GM21529 (cell line): ENCODE measurements around the gene ZNF622.
"Not testable (repeated sequence)": the region's sequence is repeated elsewhere in the genome, so short reads cannot be mapped to it uniquely, and the experiment has no call there.

ENCODE experiments used
- ATAC-seq: cut with Tn5 transposase; IDR thresholded peaks from one replicate; pipeline ENCODE4 v1.9.1; 2021; ENCODE audit not compliant: unreplicated experiment

Gene ZNF622

GRCh38 chr5:16480821-16481538 is 15.4 kb upstream of the ZNF622 start:
- ATAC-seq, result no peak

DNA sequence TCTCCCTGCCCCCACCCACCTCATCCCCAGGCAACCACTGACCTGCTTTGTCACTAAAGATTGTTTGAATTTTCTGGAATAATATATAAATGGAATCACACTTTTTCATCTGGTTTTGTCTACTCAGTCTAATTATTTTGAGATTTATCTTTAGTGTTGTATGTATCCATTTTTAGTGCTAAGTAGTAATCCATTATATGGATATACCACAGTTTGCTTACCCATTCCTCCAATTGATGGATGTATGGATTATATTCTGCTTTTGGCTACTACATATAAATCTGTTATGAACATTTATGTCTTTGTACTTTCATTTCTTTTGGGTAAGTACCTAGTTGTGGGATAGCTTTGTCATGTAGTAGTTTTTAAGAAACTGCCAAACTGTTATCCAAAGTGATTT is 14.5 kb upstream of the ZNF622 start:
- ATAC-seq, result no peak

DNA sequence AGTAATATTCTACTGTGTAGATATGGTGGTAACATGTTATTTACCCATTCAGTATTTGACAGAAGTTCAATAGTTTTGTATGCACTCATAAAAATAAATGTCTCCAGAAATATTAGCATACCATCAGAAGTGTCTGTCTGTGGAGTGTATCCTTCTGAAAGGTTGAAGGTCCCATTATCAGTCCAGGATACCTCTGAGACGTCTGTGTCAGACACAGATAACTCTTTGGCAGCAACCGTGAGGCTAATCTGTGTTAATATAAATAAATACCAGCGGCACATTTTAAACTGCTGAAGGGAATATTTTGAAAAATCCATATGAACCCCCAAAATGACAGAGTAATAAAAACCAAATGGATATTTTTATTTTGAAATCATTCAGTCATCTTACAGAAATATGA is 11.9 kb upstream of the ZNF622 start:
- no peak for ATAC-seq

DNA sequence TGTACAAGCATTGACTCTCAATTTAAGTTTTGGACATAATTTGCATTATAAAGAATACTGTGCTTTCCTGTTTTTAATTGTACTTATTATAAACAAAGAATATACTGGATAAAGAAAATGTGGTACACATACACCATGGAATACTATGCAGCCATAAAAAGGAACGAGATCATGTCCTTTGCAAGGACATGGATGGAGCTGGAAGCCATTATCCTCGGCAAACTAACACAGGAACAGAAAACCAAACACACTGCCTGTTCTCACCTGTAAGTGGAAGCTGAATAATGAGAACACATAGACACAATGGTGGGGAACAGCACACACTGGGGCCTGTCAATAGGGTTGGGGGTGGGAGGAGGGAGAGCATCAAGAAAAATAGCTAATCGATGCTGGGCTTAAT is 10.8 kb upstream of the ZNF622 start:
- not testable (repeated sequence) for ATAC-seq

- no peak for ATAC-seq
Observed at GRCh38 chr5:16471387-16471786, 5.8 kb upstream of the ZNF622 start.

- peak; percentile 75 for ATAC-seq
Observed at GRCh38 chr5:16467363-16468219, 2.0 kb upstream of the ZNF622 start.

DNA sequence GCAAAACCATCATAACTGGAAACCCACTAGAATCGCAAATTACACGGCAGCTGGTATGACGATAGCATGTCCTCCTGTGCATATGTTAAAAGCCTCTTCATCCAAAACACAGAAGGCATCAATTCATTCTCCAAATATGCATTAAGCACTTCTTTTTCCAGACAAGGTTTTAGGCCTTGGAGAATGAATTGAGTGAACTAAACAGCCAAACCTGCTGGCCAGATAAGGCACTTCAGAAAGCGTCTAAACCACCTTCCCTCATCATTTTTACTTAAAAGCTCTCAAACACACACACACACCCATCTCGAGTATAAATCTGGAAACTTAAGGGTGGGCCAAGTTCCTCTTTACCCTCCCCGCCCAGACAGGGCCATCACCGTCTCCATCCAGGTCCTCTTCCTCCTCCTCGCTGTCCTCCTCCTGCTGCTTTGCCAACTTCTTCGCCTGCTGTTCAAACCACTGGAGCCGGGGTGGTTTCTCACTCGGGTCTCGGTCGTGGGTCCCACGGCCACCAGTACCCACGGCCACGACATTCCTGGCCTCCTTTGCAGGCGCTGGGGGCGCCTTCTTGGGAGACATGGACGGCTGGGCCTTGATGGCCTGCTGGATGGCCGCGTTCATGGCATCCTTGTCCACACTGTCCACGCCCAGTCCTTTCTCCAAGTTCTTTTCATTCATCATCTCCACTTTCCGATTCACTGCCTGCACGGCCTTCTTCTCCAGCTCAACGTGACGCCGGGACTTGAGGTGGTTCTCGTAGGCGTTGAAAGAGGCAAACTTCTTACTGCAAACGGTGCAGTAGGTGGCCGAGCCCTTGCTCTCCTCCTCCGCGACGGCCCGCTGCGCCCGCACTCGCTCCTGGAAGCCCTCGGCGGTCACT is 696 bp downstream of the ZNF622 start:
- ATAC-seq, result no peak

DNA sequence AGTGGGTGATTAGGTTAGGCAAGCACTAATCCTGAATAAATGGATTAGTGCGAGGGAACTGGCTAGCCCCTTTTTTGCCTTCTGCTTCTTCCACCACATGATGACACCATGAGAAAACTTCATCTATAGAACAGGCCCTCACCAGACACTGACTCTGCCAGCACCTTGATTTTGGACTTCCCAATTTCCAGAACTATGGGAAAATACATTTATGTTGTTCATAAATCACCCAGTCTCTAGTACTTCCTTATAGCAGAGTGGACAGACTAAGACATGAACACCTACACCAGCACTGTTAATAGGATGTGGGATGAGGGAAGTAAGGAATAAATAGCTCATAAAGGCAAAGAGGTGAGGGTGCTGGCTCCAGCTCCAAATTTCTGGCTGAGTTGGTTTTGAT is 1.4 kb downstream of the ZNF622 start:
- no peak for ATAC-seq

DNA sequence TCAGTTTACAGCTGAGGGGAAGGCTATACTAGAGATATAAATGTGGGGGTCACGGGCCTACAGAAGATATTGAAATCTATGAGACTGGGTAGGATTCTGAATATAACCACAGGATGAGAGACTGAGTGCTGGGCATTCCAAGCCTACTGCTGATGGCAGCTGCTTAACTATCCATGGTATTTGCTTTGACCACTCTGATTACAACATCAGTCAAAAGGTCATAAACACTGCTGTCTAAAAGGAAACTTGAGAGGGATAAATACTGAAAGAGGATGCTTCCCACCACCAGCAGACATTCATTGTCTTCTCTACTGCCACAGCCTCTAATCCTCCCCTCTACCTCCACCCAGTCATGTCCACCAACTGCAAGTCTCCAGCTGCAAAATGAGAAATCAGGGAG is 3.8 kb downstream of the ZNF622 start:
- ATAC-seq, result no peak

- ATAC-seq, result no peak
Observed at GRCh38 chr5:16461026-16461425, 4.6 kb downstream of the ZNF622 start.

- ATAC-seq, result no peak
Observed at GRCh38 chr5:16459451-16459850, 6.1 kb downstream of the ZNF622 start.

- ATAC-seq, result no peak
Observed at GRCh38 chr5:16457853-16458252, 7.7 kb downstream of the ZNF622 start.

DNA sequence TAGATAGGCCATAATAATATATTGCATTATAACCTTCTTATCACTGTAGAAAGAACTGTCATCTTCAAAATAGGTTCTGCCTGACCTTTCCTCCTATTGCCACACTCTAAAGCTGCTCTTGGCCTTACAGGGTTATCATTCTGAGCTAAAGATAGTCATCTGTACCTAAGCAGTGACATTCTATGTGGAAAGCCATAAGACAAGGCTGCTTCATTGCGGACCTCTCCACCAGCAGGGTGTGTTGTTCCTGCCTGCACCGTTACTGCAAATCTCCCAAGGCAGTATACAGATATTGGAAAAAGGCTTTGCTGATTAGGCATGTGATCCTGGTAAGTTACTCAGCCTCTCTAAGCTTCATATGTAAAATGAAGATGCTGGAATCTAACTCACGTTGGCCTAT is 8.1 kb downstream of the ZNF622 start:
- ATAC-seq, result no peak

DNA sequence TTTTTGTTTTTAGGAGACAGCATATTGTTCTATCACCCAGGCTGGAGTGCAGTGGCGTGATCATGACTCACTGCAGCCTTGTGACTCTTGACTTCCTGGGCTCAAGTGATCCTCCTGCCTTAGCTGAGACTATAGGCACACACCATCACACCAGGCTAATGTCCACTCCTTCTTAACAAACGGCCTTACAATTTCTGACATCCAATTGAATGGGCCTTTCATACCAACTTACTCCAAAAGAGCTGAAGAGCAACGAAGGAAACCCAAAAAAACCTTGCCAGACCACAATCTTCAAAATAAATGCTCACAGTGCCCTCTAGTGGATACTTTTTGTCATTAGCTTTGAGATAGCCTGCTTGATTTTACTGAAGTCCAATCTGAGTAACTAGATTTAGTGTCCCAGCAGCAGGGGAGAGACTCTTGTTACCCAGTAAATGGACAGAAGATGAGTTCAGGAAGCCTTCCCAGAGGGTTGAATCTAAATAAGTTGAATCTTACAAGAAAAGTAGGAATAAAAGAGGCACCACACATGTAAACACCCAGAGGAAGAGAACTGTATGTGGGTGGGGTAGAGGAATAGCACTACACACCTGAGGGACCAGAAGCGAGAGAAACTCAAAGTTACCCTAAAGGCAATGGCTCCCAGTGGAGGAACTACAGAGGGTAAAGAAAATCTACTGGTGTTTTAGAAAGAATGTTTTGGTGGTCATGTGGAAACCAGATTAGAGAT is 9.3 kb downstream of the ZNF622 start:
- ATAC-seq, result peak; percentile 65

DNA sequence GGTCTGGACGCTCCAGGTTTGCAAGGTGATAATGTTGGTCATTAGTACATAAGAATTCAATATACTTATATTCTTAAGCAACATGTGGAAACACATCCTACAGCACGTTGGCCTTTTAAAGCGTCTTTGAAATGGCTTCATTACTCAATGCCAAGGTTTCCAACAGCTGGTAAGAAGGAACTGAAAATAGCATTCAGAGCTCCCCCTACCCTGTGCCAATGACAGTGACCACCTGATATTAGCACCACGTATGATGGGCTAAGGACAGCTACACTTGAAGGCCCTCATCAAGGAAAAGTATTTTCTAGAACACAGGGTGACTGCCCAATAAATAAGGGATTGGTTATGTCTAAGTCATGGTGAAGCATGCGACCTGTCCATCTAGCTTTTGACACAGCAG is 9.9 kb downstream of the ZNF622 start:
- no peak for ATAC-seq

GRCh38 chr5:16454686-16455085 is 10.9 kb downstream of the ZNF622 start:
- no peak for ATAC-seq

GRCh38 chr5:16453609-16454008 is 12.0 kb downstream of the ZNF622 start:
- no peak for ATAC-seq

DNA sequence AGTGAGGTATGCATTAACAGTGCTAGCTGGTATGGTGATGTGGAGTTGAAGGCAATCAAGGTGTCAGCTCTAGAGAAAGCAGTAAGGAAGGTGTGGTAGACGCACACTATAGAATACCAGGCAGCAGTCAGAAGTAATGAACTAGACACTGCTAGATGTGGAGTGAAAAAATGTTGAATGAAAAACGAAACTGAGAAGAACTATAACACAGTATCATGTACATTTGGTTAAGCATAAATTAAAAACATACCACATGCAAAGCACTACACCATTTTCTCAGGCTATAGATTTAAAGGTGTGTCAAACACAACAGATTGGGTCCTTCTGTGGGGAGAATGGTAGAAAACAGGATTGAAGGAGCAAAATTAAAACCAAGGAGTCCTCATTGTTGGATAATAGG is 15.4 kb downstream of the ZNF622 start:
- peak; percentile 56 for ATAC-seq

DNA sequence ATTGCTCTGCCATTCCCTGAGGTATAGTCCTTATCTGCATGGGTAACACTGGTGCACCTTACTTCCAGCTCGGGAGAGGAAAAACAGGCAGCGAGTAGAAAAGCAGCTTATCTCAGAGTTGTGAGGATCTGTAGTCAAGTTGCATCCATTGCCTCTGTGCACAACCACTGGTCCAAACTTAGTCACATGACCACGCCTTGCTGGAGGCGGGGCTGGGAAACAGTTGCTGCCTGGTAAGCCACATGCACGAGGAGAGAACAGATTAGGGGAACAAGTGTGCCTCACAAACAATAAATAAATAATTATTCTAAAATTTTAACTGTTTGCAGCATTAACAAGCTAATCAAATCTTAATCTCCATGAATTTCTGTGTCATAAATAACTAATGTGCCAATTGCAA is 18.6 kb downstream of the ZNF622 start:
- ATAC-seq, result no peak

DNA sequence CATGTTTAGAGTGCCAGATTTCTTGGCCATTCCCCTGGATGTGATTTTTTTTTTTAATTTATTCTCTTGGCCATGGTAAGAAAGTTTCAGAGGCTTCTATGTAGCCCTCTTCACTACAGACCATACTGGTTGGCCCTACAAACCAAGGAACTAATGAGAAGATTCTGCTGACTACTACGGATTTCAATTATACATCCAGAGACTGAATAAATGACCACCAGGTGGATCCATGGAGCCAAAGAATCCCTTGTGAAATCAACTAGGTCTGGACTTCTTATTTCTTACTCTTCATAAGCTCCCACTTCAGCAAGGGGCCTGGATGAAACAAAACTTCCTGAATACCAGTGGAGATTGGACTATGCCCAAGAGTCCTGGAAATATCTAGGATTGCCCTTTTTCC is 27.6 kb downstream of the ZNF622 start:
- no peak for ATAC-seq
